Right lobe of liver (tissue), 4 donors: ENCODE data around the gene HELZ2.

ENCODE experiments used
- CTCF ChIP-seq, 4 donors: fragments of 200-600 bp in 3 of 4; fragments of 450-650 bp in 1 of 4; IDR thresholded peaks; one replicate each; pipeline versions ENCODE4 v1.5.1 to v1.8.0; 2016 to 2022; ENCODE audit warnings: antibody characterized with exemption in 4 of 4, mild to moderate bottlenecking in 2 of 4
- POLR2A ChIP-seq: fragments of 450-650 bp; IDR thresholded peaks from one replicate; pipeline ENCODE4 v1.6.1; 2017; ENCODE audit warnings: antibody characterized with exemption, mild to moderate bottlenecking
- donor health status: DM: no; HTN: no; CAD: no.
- donor health status: DM: no; HTN: no; CAD: no.
- donor health status: DM: no; HTN: yes; CAD: no.

- TF ChIP-seq CTCF (IDR thresholded peaks at IDR 0.05) (no peak), POLR2A (no peak)
These were observed 44.7 kb downstream of the HELZ2 start for GRCh38 chr20:63529180-63529860.
